HG02571 (cell line): ENCODE results near the gene ABCD2.
A peak's percentile ranks its signal among the peaks of the same experiment; 100 is the strongest.
"Not testable (repeated sequence)": the region's sequence is repeated elsewhere in the genome, so short reads cannot be mapped to it uniquely, and the experiment has no call there.

ENCODE experiments used
- ATAC-seq: cut with Tn5 transposase; IDR thresholded peaks from one replicate; pipeline ENCODE4 v1.9.1; 2021; ENCODE audit warnings: mild to moderate bottlenecking, moderate library complexity; ENCODE audit not compliant: unreplicated experiment

ABCD2 gene

DNA sequence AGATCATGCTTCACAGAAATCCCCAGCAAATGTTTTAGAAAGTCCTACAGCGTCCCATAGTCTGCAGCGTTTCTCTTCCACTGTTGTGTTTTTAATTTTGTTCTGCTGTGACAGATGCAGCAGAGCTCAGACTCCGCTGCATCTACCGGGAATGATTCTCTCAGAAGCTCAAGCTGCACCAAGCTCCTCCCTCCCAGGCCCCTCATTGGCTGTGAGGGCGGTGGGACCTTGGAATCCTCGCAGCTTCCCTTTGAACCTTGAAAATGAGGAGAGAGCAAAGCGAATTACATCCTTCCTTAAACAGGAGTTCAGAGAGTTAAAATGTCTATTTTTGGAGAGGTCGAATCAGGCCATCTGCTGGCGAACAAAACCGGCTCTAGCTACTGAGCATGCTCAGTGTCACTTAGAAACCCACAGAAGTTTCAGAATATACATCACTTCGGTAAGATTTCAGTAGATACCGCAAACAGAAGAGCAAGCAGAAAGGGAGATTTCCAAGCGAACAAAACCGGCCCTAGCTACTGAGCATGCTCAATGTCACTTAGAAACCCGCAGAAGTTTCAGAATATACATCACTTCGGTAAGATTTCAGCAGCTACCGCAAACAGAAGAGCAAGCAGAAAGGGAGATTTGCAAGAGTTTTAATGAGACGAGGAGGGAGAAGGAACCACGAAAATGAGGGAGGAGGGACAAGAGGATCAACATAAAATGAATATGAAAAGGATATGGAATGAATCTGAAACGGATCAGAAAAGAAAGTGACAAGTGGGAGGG lies at the start of gene ABCD2:
Gene ABCD2 (minus strand): TSS at position 144 of the 774 bp plus-strand sequence. CDS start 188 bp downstream, outside the sequence.
- peak; percentile 71 for ATAC-seq

DNA sequence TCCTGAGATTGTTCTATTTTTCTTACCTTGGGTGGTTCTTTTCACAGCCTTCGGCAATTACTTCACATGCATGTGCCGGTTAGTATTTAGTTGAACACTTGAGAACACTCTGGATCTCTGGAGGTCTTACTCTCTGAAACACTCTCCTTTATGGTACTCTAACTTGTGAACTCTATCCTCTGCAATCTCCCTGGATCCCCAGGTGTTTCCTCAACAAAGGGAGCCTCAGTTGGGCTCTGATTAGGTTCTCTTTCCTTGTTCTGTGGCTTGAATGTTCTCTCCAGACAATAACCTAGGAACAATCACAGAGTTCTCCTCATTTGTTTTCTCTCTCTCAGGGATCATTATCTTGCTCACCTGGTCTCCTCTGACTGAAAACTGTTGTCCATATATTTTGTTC lies 40.5 kb upstream of the ABCD2 start:
- no peak for ATAC-seq

GRCh38 chr12:39647383-39647782 lies 27.8 kb upstream of the ABCD2 start:
- ATAC-seq: no peak

DNA sequence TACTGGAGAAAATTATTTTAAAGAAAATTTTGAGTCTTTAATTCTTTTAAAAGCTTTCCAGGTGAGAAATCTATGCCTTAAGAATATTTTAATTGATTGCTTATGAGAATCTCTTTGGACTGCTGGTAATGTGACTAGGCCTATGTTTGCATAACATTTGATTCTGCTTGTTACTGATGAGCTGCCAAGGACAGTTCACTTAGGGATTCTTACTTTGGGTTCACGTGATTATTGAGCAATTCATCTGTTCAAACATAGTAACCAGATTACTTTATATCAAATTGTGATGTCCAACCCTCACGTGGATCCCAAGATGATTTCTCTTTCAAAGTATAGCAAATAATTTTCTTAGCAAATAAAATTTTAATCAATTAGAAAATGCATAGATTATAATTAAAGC lies 27.4 kb upstream of the ABCD2 start:
- ATAC-seq: no peak

- no peak for ATAC-seq
Measured at GRCh38 chr12:39643052-39643451, 23.4 kb upstream of the ABCD2 start.

DNA sequence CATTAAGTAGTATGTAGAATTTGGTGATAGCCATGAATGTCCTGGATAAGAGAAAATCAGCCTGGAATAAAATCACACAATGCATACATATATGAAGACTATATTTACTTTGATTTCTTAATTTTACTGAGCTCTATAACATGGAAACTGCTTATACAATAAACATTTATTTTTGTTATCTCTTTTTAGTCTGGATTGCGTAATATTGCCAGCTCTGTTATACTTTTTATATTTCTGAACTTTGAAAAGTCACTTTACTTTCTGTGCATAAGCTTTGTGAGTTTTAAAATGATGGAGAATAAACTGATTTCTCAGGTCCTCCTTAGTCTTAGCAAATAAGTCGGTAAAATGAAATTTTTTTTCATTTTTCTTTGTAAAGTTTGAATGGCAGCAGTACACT lies 19.2 kb upstream of the ABCD2 start:
- ATAC-seq: no peak

DNA sequence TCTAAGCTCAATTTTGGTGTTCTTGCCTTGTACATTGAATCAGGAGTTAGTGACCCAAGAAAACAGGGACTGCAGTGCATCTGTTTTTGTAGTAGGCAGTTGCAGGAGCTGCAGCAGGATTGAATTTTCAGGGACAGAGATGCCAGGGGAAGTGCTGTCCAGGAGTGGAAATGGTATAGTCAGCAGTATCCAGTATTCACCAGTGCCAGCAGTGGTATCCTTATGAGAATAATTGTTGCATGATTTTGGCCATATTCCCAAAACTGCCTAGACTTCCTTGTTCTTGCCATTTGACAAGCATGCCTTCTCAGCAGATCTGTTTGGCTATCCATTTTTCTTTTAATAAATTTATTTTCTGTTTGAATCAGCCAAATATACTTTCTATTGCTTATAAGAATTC lies 18.6 kb upstream of the ABCD2 start:
- ATAC-seq: no peak

GRCh38 chr12:39632670-39633069 lies 13.1 kb upstream of the ABCD2 start:
- no peak for ATAC-seq

DNA sequence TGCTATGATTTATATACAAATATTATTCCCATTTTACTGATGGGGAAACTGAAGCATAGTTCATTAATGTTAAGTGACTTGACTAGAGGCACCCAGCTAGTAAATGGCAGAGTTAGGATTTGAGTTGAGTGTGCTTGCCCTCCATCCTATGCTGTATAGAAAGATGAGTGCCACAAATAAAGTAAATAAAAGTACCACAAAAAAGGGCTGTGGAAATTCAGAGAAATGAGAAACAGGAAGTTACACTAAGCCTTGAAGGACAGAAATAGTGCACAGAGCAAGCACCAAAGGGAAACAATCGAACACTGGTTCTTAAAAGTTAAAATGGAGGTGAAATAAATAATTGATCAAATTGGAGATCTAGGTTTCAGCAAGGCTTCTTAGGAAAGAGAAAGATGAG lies 9.2 kb upstream of the ABCD2 start:
- ATAC-seq: no peak

GRCh38 chr12:39627914-39628313 lies 8.3 kb upstream of the ABCD2 start:
- ATAC-seq: no peak

GRCh38 chr12:39626033-39626814 lies 6.6 kb upstream of the ABCD2 start:
- no peak for ATAC-seq

DNA sequence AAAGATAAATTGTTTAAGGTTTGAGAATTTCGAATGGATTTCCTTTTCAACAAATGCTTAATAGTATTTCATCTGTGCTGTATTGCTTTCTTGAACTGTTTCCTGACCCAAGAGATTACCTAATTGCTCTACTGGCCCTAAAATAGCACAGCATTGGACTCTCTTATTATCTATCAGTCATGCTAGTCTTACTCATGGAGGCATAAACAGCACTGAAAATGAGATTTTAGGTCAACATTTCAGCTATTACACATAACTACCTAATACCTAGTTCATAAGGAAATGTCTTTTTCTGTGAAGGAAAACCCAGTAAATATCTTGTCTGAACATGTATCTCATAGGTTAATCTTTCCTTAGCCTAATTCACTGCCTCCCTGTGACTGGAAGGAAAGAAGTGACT lies 4.3 kb upstream of the ABCD2 start:
- ATAC-seq: no peak

DNA sequence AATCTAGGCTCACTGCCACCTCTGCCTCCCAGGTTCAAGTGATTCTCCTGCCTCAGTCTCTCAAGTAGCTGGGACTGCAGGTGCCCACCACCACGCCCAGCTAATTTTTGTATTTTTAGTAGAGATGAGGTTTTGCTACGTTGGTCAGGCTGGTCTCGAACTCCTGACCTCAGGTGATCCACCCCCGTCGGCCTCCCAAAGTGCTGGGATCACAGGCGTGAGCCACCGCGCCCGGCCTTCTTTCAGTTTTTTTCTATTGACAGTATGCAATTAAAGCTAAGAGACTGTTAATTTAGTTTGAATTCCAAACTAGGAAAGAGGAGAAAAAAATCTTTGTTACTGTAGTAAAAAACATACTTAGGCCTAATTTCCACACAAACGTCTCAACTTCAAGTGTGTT lies 3.6 kb upstream of the ABCD2 start:
- not testable (repeated sequence) for ATAC-seq

- ATAC-seq: no peak
Measured at GRCh38 chr12:39622306-39622705, 2.7 kb upstream of the ABCD2 start.

GRCh38 chr12:39621670-39622069 lies 2.1 kb upstream of the ABCD2 start:
- ATAC-seq: no peak

GRCh38 chr12:39620659-39621658 lies 1.4 kb upstream of the ABCD2 start:
- peak; percentile 39 for ATAC-seq

DNA sequence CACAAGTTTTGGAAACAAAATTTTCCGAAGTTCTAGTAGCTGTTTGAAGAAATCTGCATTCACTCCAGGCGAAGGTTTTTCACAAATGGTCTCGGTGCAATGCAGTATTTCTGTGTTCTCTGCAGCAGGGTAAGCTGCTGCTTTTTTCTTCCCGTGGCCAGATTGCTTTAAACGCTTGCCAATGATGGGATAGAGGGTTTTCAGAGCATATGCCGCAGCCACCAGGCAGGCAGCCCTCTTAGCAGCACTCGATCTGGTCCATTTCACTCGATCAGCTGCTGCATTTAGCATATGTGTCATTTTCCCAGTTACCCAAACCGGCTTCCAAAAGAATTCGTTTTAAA lies 315 bp downstream of the ABCD2 start:
- ATAC-seq: peak; percentile 11

DNA sequence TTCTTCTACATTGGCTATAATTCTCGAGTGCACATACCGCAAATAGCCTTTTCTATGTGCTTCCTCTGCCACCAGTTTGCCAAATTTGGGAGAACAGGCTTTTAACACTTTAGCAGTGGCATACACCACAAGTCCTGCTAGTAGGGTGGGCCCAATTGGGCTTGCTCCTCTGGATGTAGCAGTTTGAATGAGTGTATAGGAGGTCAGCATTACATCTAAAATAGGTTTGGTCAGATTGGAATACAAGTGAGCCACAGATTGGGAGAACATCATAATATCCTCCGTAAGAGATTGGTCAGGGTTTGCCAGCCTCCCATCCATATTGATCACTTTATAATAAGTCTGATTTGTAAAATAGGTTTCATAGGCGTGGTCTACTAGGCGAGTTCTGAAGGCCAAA lies 902 bp downstream of the ABCD2 start:
- no peak for ATAC-seq

DNA sequence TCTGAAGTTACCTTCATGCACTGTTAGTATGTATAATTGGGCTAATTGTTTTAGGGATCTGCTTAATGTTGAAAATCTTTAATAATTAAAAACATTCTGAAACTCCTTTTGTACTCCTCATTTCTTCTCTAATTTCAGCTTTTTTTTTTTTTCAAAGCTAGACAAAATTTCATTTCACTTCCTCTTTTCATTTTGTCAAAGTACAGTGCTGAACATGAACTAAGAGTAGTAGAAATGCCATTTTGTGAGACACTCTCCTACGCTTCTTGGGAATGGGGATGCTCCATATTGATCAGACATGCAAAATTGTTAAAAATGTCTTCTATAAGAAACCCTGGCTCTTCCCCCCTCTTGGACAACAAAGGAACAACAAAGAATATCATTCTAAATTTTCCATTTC lies 1.7 kb downstream of the ABCD2 start:
- ATAC-seq: no peak

- no peak for ATAC-seq
Measured at GRCh38 chr12:39616666-39617065, 2.9 kb downstream of the ABCD2 start.

- no peak for ATAC-seq
Measured at GRCh38 chr12:39616251-39616650, 3.4 kb downstream of the ABCD2 start.
